ENCODE results near the gene EPHB1. TPM values are rescaled to one million over a fixed set of nuclear protein-coding genes. Genes with fewer than 3 reads are reported as not detected.

Gene EPHB1
- total and polyA plus RNA-seq, 2 donors (not counting 3 experiments of a cell fraction or from before 2014, with no cell fraction given), result 1.3 to 5.2 TPM

- Histone ChIP-seq H3K4me1 (ENCODE audit: control insufficient read depth, extremely low read depth, insufficient read depth, low read length) (no peaks in the 10 kb centered on the region), H3K9me3 (replicated peaks; ENCODE audit: control insufficient read depth, insufficient read depth, low read length) (no peaks in the 10 kb centered on the region), H2AFZ (ENCODE audit: low read depth, low read length) (no peak overlapping the region), H3K4me2 (ENCODE audit: insufficient read depth, low read length) (no peak overlapping the region), H3K9me1 (replicated peaks; ENCODE audit: control insufficient read depth, extremely low read depth, insufficient read depth, low read length) (no peaks in the 10 kb centered on the region), H3K36me3 (ENCODE audit: control insufficient read depth in 2 of 2, extremely low read depth in 1 of 2, insufficient read depth in 2 of 2, low read length in 2 of 2) (no peaks in the 10 kb centered on the region), H4K20me1 (replicated peaks; ENCODE audit: control insufficient read depth, extremely low read depth, insufficient read depth, low read length) (no peaks in the 10 kb centered on the region), H3K79me2 (ENCODE audit: control insufficient read depth, insufficient read depth, low read length) (no peaks in the 10 kb centered on the region), H3K27ac (ENCODE audit: insufficient read depth, low read depth, low read length) (no peak overlapping the region), H3K27me3 (ENCODE audit: control insufficient read depth in 2 of 2, insufficient read depth in 2 of 2, low read length in 2 of 2) (no peaks in the 10 kb centered on the region), H3K4me3 (replicated peaks in 1 of 3; ENCODE audit: insufficient read depth in 1 of 3, low read depth in 1 of 3, low read length in 3 of 3) (no peak overlapping the region), H3K9ac (replicated peaks; ENCODE audit: extremely low read depth, insufficient read depth, low read length) (no peak overlapping the region)
- dilution Hi-C loops (cut with MboI; ENCODE audit: extremely low pct_ligation_motif_present, low sequenced_read_pairs), result no loop called here
- no TSS peak for BruUV-seq (replicated peaks)
- no peak for DNase-seq (ENCODE audit: low read depth, low spot score)
- FAIRE-seq, result no peak
- ChIA-PET CTCF (no interaction called here), POLR2A (no interaction called here)
- no peak for TF ChIP-seq JUN (IDR thresholded peaks at IDR 0.05; ENCODE audit: borderline replicate concordance, insufficient read depth, insufficient read length, low read depth)
- TF ChIP-seq FOS (IDR thresholded peaks at IDR 0.05; ENCODE audit: borderline replicate concordance, insufficient read depth, low read length), result no peak
- TF ChIP-seq MAX (IDR thresholded peaks at IDR 0.05; ENCODE audit: insufficient read depth, insufficient read length), result no peak
- TF ChIP-seq POLR2AphosphoS5 (IDR thresholded peaks at IDR 0.05; ENCODE audit: insufficient read depth, low read depth, low read length), result no peak
- TF ChIP-seq POLR2A (IDR thresholded peaks at IDR 0.05; ENCODE audit: low read depth, low read length), result no peak
- no peak for TF ChIP-seq CTCF (IDR thresholded peaks at IDR 0.05; ENCODE audit: extremely low read depth in 1 of 2, insufficient read depth in 1 of 2, low read depth in 1 of 2, low read length in 2 of 2)
- TF ChIP-seq MYC (IDR thresholded peaks at IDR 0.05; ENCODE audit: low read depth, low read length), result no peak
- no peak for TF ChIP-seq GATA2 (IDR thresholded peaks at IDR 0.05; ENCODE audit: insufficient read depth, insufficient read length, low read depth, low read length)
- TF ChIP-seq EZH2 (IDR thresholded peaks at IDR 0.05; ENCODE audit: borderline replicate concordance, low read depth, low read length, severe bottlenecking), result no peak
- intact Hi-C loops (cut with micrococcal nuclease), result no loop called here
These were observed 28.8 kb upstream of the EPHB1 start for GRCh38 chr3:134766290-134766689.
